A549 treated with GW870086 at 1 μM for 4 hours (cell line): ENCODE measurements around the gene TES. TPM values are rescaled to one million over a fixed set of nuclear protein-coding genes. Genes with fewer than 3 reads are reported as not detected.

Experiments
- total RNA-seq: library from RNA; stranded (reverse); fragments of 200-300 nt; extraction: Qiagen RNA extraction; gene quantifications from 5 replicates; pipeline ENCODE4 v1.2.3, GENCODE V29; 2022; ENCODE audit warnings: low read depth

TES gene
- 51.0 to 71.7 TPM (median 68.2 TPM) in 5 replicates for total RNA-seq

GRCh38 chr7:116210345-116211005, at the start of gene TES:
Gene TES, plus strand, starts transcription at chr7:116210539. Its CDS starts 169 bp downstream, at chr7:116210708.

Other genes starting within 250 kb of the TES start
- not detected in 5 replicates for gene TFEC, start 179.8 kb upstream of the TES start, total RNA-seq